Thyroid gland (tissue), 4 donors: ENCODE results near the gene ZNF436. TPM values are rescaled to one million over a fixed set of nuclear protein-coding genes. Genes with fewer than 3 reads are reported as not detected.

ENCODE experiments used
- DNase-seq, 2 donors: peaks; one replicate each; pipeline ENCODE4 v3.0.0-alpha.2; 2019
- H3K27ac ChIP-seq, 3 donors: fragments of 200-600 bp; sonication (generic); 1 replicate in 2 of 3; 2 replicates in 1 of 3; pipeline ENCODE4 v1.5.1; 2016 to 2019; ENCODE audit warnings: mild to moderate bottlenecking in 1 of 3, moderate library complexity in 1 of 3
- H3K27me3 ChIP-seq: fragments of 200-600 bp; sonication (generic); one replicate; pipeline ENCODE4 v1.5.1; 2019
- H3K36me3 ChIP-seq, 2 donors: fragments of 200-600 bp; sonication (generic); one replicate each; pipeline ENCODE4 v1.5.1; 2016 to 2019
- H3K4me1 ChIP-seq, 2 donors: fragments of 200-600 bp; sonication (generic); one replicate each; pipeline ENCODE4 v1.5.1; 2017 to 2019
- H3K4me3 ChIP-seq, 3 donors: fragments of 200-600 bp; sonication (generic); replicated peaks in 1 of 3; 1 replicate in 2 of 3; 2 replicates in 1 of 3; pipeline ENCODE4 v1.5.1; 2016; ENCODE audit warnings: mild to moderate bottlenecking in 1 of 3
- H3K9me3 ChIP-seq: fragments of 200-600 bp; sonication (generic); one replicate; pipeline ENCODE4 v1.5.1; 2017
- POLR2A ChIP-seq, 2 donors: fragments of 450-650 bp; IDR thresholded peaks; one replicate each; pipeline ENCODE4 v1.6.1; 2017; ENCODE audit warnings: antibody characterized with exemption in 2 of 2, mild to moderate bottlenecking in 2 of 2, moderate library complexity in 1 of 2
- WGBS, 2 donors: methylation state at CpG; one replicate each; pipeline ENCODE4 v1.1.5; 2017; 5-methylcytosine and 5-hydroxymethylcytosine counted together
- intact Hi-C: fragments of 100-400 bp; cut with DNase I; formaldehyde crosslinking; loops from one replicate; pipeline ENCODE4 v1.15.1; 2023
- total RNA-seq, 4 donors: library from RNA; depleted of rRNA; stranded (reverse); fragments of >200 nt; gene quantifications; one replicate each; pipeline ENCODE4 v1.2.3, GENCODE V29; 2016
- TF ChIP-seq, protein P1 (sequence below), 6 experiments: fragments of 200-600 bp in 3 of 6; fragments of 450-650 bp in 3 of 6; sonication (generic) in 3 of 6; IDR thresholded peaks; one replicate each; pipeline ENCODE4 v1.5.1; 2016 to 2019; ENCODE audit warnings: antibody characterized with exemption in 6 of 6, mild to moderate bottlenecking in 2 of 6, inconsistent platforms in 1 of 6, moderate library complexity in 1 of 6

ZNF436 gene
- total RNA-seq, 4 donors from 2014 or later, result 22.0 to 44.0 (median 31.1) TPM

- Histone ChIP-seq H3K9me3 (no peaks in the 10 kb centered on the region), H3K4me3 (peak overlapping the region; percentile 42 to 86 (median 53)), H3K4me1 (peaks cover 51 to 62% of the 10 kb centered on the region in 2 donors), H3K27ac (peak overlapping the region; percentile 98 to 100 (median 99)), H3K27me3 (no peaks in the 10 kb centered on the region), H3K36me3 (peaks cover 22 to 26% of the 10 kb centered on the region in 2 donors)
- DNase-seq, result peak; percentile 99
- TF ChIP-seq, protein P1, sequence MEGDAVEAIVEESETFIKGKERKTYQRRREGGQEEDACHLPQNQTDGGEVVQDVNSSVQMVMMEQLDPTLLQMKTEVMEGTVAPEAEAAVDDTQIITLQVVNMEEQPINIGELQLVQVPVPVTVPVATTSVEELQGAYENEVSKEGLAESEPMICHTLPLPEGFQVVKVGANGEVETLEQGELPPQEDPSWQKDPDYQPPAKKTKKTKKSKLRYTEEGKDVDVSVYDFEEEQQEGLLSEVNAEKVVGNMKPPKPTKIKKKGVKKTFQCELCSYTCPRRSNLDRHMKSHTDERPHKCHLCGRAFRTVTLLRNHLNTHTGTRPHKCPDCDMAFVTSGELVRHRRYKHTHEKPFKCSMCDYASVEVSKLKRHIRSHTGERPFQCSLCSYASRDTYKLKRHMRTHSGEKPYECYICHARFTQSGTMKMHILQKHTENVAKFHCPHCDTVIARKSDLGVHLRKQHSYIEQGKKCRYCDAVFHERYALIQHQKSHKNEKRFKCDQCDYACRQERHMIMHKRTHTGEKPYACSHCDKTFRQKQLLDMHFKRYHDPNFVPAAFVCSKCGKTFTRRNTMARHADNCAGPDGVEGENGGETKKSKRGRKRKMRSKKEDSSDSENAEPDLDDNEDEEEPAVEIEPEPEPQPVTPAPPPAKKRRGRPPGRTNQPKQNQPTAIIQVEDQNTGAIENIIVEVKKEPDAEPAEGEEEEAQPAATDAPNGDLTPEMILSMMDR (IDR thresholded peaks at IDR 0.05), result no peak
- TF ChIP-seq POLR2A (IDR thresholded peaks at IDR 0.05), result peak; percentile 36 to 91
- intact Hi-C loops, result no loop called here
- WGBS, 2 donors, result 3 to 4% methylated on average over 18 to 38 of the region's 41 CpGs
Observed at GRCh38 chr1:23367791-23368561, 1.7 kb downstream of the ZNF436 start.

DNA sequence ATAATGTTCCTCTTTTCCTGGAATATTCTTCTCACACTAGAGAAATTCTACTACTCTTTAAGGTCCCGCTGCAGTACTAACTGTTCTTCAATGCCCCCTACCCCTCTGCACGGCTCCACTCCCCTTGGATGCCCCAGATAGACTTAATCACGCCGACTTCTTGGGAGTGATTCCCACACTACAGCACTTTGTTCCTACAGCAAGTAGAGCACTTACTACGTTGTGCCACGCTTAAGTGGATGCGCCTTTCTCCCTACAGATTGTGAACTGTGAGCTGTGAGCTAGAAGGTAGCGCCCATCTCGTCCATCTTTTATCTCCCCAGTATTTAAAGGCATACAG, 2.2 kb downstream of the ZNF436 start:
- intact Hi-C loops, result no loop called here
- H3K4me1 ChIP-seq, result peaks cover 45 to 56% of the 10 kb centered on the region in 2 donors
- peak overlapping the region; percentile 32 to 100 (median 99) for H3K27ac ChIP-seq
- no peaks in the 10 kb centered on the region for H3K27me3 ChIP-seq
- H3K9me3 ChIP-seq, result peaks cover 5% of the 10 kb centered on the region
- TF ChIP-seq, protein P1 (IDR thresholded peaks at IDR 0.05), result no peak
- TF ChIP-seq POLR2A (IDR thresholded peaks at IDR 0.05), result no peak
- H3K4me3 ChIP-seq, result peak overlapping the region in 2 of 3 donors; percentile 21 to 53
- peak in 1 of 2 donors; percentile 34 for DNase-seq
- peaks cover 27 to 32% of the 10 kb centered on the region in 2 donors for H3K36me3 ChIP-seq
- 35 to 40% methylated on average over 9 of the region's 9 CpGs for WGBS, 2 donors

DNA sequence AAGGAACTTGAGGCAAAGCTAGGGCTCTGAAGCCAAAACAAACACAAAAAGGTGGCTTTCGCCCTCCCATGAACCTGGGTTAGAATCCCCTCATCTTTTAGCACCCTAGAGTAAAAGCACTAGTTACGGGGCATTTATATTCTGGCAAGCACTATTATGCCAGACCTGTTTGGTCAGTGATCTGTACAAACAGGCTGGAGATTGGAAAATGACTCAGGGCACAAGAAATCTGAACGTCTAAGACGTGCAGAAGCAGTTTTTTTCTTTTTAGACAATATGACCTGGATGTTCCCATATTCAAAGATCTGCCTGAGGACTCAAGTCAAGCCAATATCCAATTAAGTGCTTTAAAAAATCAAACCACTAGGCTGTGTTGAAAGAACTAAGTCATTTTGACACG, 3.0 kb downstream of the ZNF436 start:
- H3K36me3 ChIP-seq, result peaks cover 35 to 40% of the 10 kb centered on the region in 2 donors
- no peak overlapping the region for H3K4me3 ChIP-seq
- intact Hi-C loops, result no loop called here

GRCh38 chr1:23366146-23366545, 3.5 kb downstream of the ZNF436 start:
- peaks cover 33 to 44% of the 10 kb centered on the region in 2 donors for H3K4me1 ChIP-seq
- H3K9me3 ChIP-seq, result peaks cover 7% of the 10 kb centered on the region
- no peaks in the 10 kb centered on the region for H3K27me3 ChIP-seq
- H3K4me3 ChIP-seq, result no peak overlapping the region
- TF ChIP-seq, protein P1 (IDR thresholded peaks at IDR 0.05), result no peak
- no peak for TF ChIP-seq POLR2A (IDR thresholded peaks at IDR 0.05)
- peaks cover 40 to 45% of the 10 kb centered on the region in 2 donors for H3K36me3 ChIP-seq
- intact Hi-C loops, result no loop called here
- 89% methylated on average over 2 of the region's 2 CpGs for WGBS, 2 donors
- H3K27ac ChIP-seq, result peak overlapping the region in 2 of 3 donors; percentile 99 to 100
- no peak for DNase-seq

More for the DNA sequence above, 3.0 kb downstream of the ZNF436 start:
- H3K9me3 ChIP-seq, result peaks cover 7% of the 10 kb centered on the region
- no peaks in the 10 kb centered on the region for H3K27me3 ChIP-seq
- H3K27ac ChIP-seq, result peak overlapping the region; percentile 32 to 100 (median 99)
- no peak for DNase-seq
- 40 to 56% methylated on average over 5 of the region's 5 CpGs for whole genome bisulfite sequencing, 2 donors
- H3K4me1 ChIP-seq, result peaks cover 37 to 48% of the 10 kb centered on the region in 2 donors
- no peak for TF ChIP-seq POLR2A (IDR thresholded peaks at IDR 0.05)
- TF ChIP-seq, protein P1 (IDR thresholded peaks at IDR 0.05), result no peak

- H3K4me3 ChIP-seq, result no peak overlapping the region
- H3K4me1 ChIP-seq, result peaks cover 15 to 20% of the 10 kb centered on the region in 2 donors
- no peak for DNase-seq
- H3K9me3 ChIP-seq, result peaks cover 7% of the 10 kb centered on the region
- H3K27me3 ChIP-seq, result no peaks in the 10 kb centered on the region
- H3K36me3 ChIP-seq, result peaks cover 52 to 53% of the 10 kb centered on the region in 2 donors
- no peak overlapping the region for H3K27ac ChIP-seq
- intact Hi-C loops, result no loop called here
- no peak for TF ChIP-seq POLR2A (IDR thresholded peaks at IDR 0.05)
- TF ChIP-seq, protein P1 (IDR thresholded peaks at IDR 0.05), result no peak
- 96 to 100% methylated on average over 12 to 13 of the region's 13 CpGs for WGBS, 2 donors
Observed at GRCh38 chr1:23362218-23362713, 7.4 kb downstream of the ZNF436 start.
